GM12865 (cell line): ENCODE measurements around the gene WNT2.
"Not testable (repeated sequence)": the region's sequence is repeated elsewhere in the genome, so short reads cannot be mapped to it uniquely, and the experiment has no call there.

ENCODE experiments used
- DNase-seq: peaks from one replicate; pipeline ENCODE4 v3.0.0; 2010; ENCODE audit warnings: low read depth
- H3K4me3 ChIP-seq: 2 replicates; pipeline ENCODE4 v1.5.1; 2011; ENCODE audit warnings: mild to moderate bottlenecking, low read depth, low read length, control low read depth
- CTCF ChIP-seq: IDR thresholded peaks from 2 replicates; pipeline ENCODE4 v1.5.1; 2011; ENCODE audit warnings: low read length, control low read depth, low read depth, inconsistent platforms; ENCODE audit not compliant: insufficient read depth; ENCODE audit errors: missing control alignments

Gene WNT2

GRCh38 chr7:117312593-117313580 lies 10.0 kb downstream of the WNT2 start:
- TF ChIP-seq CTCF = no peak
- H3K4me3 ChIP-seq = no peak overlapping the region
- DNase-seq = no peak

- no peak overlapping the region for H3K4me3 ChIP-seq
- TF ChIP-seq CTCF = no peak
- DNase-seq = no peak
Measured at GRCh38 chr7:117308891-117309290, 14.0 kb downstream of the WNT2 start.

GRCh38 chr7:117302396-117302795 lies 20.5 kb downstream of the WNT2 start:
- TF ChIP-seq CTCF = no peak
- no peak overlapping the region for H3K4me3 ChIP-seq
- no peak for DNase-seq

- not testable (repeated sequence) for DNase-seq, H3K4me3 ChIP-seq
Measured at GRCh38 chr7:117300506-117300905, 22.4 kb downstream of the WNT2 start.

- DNase-seq = no peak
- no peak overlapping the region for H3K4me3 ChIP-seq
Measured at GRCh38 chr7:117297606-117298005, 25.3 kb downstream of the WNT2 start.

GRCh38 chr7:117296066-117296465 lies 26.8 kb downstream of the WNT2 start:
- no peak for TF ChIP-seq CTCF
- DNase-seq = no peak

More at GRCh38 chr7:117297606-117298005, 25.3 kb downstream of the WNT2 start:
- TF ChIP-seq CTCF = no peak

GRCh38 chr7:117285826-117286225 lies 37.0 kb downstream of the WNT2 start:
- no peak for DNase-seq
- TF ChIP-seq CTCF = no peak
- no peak overlapping the region for H3K4me3 ChIP-seq

More at GRCh38 chr7:117296066-117296465, 26.8 kb downstream of the WNT2 start:
- H3K4me3 ChIP-seq = no peak overlapping the region
